ENCODE data around the gene UBAP2.
"Not testable (repeated sequence)": the region's sequence is repeated elsewhere in the genome, so short reads cannot be mapped to it uniquely, and the experiment has no call there.

- TF ChIP-seq CTCF (IDR thresholded peaks at IDR 0.05; ENCODE audit: low read length); EZH2 (IDR thresholded peaks at IDR 0.05; ENCODE audit: borderline replicate concordance, low read length): not testable (repeated sequence)
These were observed 9.8 kb downstream of the UBAP2 start for GRCh38 chr9:34038851-34039250.

Data from OCI-LY1 (cell line).